ENCODE data around the gene CDK6.

CDK6 gene

GRCh38 chr7:92843781-92844180, 7.4 kb upstream of the CDK6 start:
- in situ Hi-C loops (cut with HindIII; ENCODE audit: low pct_ligation_motif_present, low sequenced_read_pairs), result no loop called here
- H3K27me3 ChIP-seq (replicated peaks), result no peaks in the 10 kb centered on the region

GRCh38 chr7:92843034-92843760, 6.8 kb upstream of the CDK6 start:
- Histone ChIP-seq H3K27ac (peak overlapping the region; percentile 65), H3K4me3 (ENCODE audit: low read depth, low read length) (no peak overlapping the region), H3K36me3 (replicated peaks) (no peaks in the 10 kb centered on the region), H3K27me3 (replicated peaks) (no peaks in the 10 kb centered on the region)
- in situ Hi-C loops (cut with HindIII; ENCODE audit: low pct_ligation_motif_present, low sequenced_read_pairs), result no loop called here
- peak; percentile 75 for DNase-seq
- no peak for TF ChIP-seq CTCF (IDR thresholded peaks at IDR 0.05; ENCODE audit: low read depth, low read length, missing control alignments)

More at GRCh38 chr7:92843781-92844180, 7.4 kb upstream of the CDK6 start:
- Histone ChIP-seq H3K4me3 (ENCODE audit: low read depth, low read length) (no peak overlapping the region), H3K27ac (no peak overlapping the region), H3K36me3 (replicated peaks) (no peaks in the 10 kb centered on the region)
- DNase-seq, result no peak
- no peak for TF ChIP-seq CTCF (IDR thresholded peaks at IDR 0.05; ENCODE audit: low read depth, low read length, missing control alignments)

- Histone ChIP-seq H3K36me3 (replicated peaks) (no peaks in the 10 kb centered on the region), H3K27ac (peak overlapping the region; percentile 41), H3K4me3 (ENCODE audit: low read depth, low read length) (no peak overlapping the region), H3K27me3 (replicated peaks) (no peaks in the 10 kb centered on the region)
- peak; percentile 54 for DNase-seq
- in situ Hi-C loops (cut with HindIII; ENCODE audit: low pct_ligation_motif_present, low sequenced_read_pairs), result no loop called here
- TF ChIP-seq CTCF (IDR thresholded peaks at IDR 0.05; ENCODE audit: low read depth, low read length, missing control alignments), result no peak
Measured at GRCh38 chr7:92841192-92841591, 4.8 kb upstream of the CDK6 start.

GRCh38 chr7:92840316-92840715, 3.9 kb upstream of the CDK6 start:
- Histone ChIP-seq H3K4me3 (ENCODE audit: low read depth, low read length) (no peak overlapping the region), H3K27ac (no peak overlapping the region), H3K27me3 (replicated peaks) (no peaks in the 10 kb centered on the region), H3K36me3 (replicated peaks) (no peaks in the 10 kb centered on the region)
- TF ChIP-seq CTCF (IDR thresholded peaks at IDR 0.05; ENCODE audit: low read depth, low read length, missing control alignments), result no peak
- in situ Hi-C loops (cut with HindIII; ENCODE audit: low pct_ligation_motif_present, low sequenced_read_pairs), result no loop called here
- DNase-seq, result no peak

GRCh38 chr7:92839901-92840300, 3.5 kb upstream of the CDK6 start:
- DNase-seq, result no peak
- no peaks in the 10 kb centered on the region for H3K36me3 ChIP-seq (replicated peaks)
- no peak overlapping the region for H3K4me3 ChIP-seq (ENCODE audit: low read depth, low read length)
- in situ Hi-C loops (cut with HindIII; ENCODE audit: low pct_ligation_motif_present, low sequenced_read_pairs), result no loop called here
- H3K27me3 ChIP-seq (replicated peaks), result no peaks in the 10 kb centered on the region
- no peak for TF ChIP-seq CTCF (IDR thresholded peaks at IDR 0.05; ENCODE audit: low read depth, low read length, missing control alignments)
- H3K27ac ChIP-seq, result no peak overlapping the region

GRCh38 chr7:92838934-92839333, 2.6 kb upstream of the CDK6 start:
- TF ChIP-seq CTCF (IDR thresholded peaks at IDR 0.05; ENCODE audit: low read depth, low read length, missing control alignments), result no peak
- in situ Hi-C loops (cut with HindIII; ENCODE audit: low pct_ligation_motif_present, low sequenced_read_pairs), result no loop called here
- H3K36me3 ChIP-seq (replicated peaks), result no peaks in the 10 kb centered on the region
- H3K27me3 ChIP-seq (replicated peaks), result no peaks in the 10 kb centered on the region
- H3K27ac ChIP-seq, result no peak overlapping the region
- H3K4me3 ChIP-seq (ENCODE audit: low read depth, low read length), result no peak overlapping the region
- DNase-seq, result no peak
